DMS53 (cell line): ENCODE measurements around the gene RRP8.

Source experiments
- DNase-seq: peaks from one replicate; lab custom pipeline; 2025; lab: John Stamatoyannopoulos, UW

RRP8 gene

DNA sequence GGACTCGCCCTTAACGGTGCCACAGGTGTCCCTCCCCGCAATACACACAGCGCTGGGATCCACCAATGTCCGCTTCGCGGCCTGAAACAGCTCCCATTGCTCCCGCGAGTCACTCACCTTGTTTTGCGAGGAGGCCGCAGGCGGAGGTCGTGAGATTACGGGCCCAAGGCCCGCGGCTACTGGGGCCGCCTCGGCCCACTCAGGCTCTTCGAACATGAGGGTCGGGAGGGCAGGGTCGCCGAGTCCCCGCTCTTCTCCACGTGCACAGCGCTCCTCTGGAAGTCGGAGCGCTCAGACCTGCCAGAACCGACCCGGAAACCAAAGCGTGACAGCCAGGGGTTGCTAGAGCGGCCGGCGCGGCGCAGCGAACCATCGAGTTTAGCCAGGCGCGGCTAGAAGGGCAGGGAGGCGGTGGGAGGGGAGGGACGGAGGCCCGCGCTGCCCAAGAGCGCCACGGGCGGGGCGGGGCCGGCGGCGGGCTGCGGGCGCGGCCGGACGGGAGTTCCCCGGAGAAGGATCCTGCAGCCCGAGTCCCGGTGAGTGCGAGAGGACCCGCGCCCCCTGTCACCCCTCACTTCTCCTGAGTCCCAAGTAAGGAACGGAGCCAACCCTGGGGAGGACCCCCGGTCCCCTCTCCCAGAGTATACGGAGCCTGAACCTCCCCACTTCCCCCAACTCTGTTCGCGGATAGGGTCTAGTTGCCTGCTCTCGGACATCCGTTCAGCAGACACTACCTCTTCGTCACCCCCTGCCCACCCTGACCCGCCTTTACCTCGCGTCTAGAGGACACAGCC, at the start of gene RRP8, which contains the start of gene ILK:
Gene RRP8, minus strand, starts transcription at position 330 of the 794 bp plus-strand sequence. Its CDS starts 114 bp downstream, at position 216.
Gene ILK, plus strand, starts transcription at position 488 of the 794 bp plus-strand sequence. CDS start 498 bp downstream, outside the sequence.
- DNase-seq = peak; percentile 96

DNA sequence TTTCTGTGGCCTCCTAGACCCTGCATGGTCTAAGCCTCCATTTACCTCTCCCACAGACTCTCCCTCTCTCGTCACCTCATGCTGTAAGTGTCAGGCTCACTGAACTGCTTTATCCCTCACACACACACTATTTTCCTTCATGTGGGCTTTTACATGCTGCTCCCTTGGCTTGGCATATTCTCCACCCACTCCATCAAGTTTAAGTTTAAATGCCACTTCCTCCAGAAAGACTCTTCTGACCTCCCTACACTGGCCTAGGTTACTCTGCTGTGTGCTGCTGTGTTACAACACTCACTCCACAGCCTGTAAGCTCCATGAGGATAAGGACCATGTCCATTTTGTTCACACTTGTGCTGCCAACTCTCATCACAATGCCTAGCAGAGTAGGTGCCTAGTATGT, 49.7 kb upstream of the RRP8 start:
- no peak for DNase-seq

DNA sequence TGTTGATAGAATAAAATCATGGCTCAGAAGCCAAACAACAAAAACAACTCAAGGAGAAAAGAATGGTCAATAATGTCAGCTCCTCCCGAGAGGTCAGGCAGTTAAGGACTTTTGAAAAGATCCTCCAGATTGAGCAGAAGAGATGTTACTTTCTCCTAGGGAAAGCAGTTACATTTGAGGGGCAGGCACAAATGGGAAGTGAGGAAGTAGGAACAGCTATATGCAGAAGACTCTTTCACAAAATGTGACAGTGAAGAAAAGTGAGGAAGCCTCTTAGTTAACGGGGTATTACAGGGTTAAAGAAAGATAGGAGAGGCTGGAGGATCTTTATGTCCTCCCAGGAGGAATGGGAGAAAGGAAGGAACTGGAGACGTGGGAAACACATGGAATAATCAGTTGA, 48.8 kb upstream of the RRP8 start:
- DNase-seq = no peak

DNA sequence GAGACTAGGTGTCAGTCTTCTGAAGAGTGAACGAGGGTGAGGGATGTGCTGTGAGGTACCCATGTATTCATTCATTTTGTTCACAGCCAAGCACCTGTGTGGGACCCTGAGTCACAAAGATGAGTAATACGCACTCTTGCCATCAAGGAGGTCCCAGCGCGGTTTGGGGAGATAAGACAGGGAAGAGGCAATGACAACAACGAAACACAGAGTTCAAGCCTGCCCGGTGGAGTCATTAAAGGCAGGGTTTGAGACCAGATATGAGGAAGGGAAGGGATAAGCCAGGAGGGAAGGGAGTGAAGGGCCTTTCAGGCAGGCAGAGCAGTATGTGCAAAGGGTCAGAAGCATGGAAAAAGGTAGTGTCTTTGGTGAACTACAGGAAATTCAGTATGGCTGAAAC, 47.6 kb upstream of the RRP8 start:
- DNase-seq = no peak

DNA sequence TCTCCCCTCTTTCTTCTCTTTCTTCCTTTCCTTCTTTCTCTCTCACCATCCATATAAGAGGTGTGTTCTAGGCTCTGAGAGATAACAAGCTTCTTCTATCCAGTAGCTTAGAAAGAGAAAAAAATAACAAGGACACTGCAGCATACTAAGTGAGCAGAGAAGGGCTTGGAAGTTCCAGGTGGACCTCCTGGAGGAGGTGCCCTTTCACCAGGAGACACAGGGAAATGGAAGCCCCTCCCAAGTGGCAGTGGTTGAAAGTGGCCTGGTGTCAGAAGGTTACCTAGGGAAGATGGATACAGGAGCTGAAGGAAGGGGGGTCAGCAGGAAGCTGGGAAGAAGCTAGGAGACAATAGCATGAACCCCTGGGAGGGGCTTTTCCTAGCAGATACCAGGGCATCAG, 46.7 kb upstream of the RRP8 start:
- DNase-seq = no peak

DNA sequence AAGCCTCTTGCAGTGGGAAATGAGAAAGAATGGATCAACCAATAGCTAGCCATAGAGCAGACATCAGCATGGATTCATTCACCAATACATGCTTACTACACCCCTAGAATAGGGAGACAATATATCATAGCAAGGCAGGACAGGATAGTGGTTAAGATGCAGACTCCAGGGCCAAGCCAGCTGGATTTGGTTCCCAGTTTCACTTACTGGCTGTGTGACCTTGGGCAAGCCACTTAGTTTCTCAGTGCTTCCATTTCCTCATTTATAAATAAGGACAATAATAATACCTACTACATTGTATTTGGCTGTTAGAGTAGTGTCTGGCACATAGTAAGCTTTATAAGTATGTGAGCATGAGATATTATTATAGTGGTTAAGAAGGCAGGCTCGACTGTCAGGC, 45.1 kb upstream of the RRP8 start:
- DNase-seq = no peak

DNA sequence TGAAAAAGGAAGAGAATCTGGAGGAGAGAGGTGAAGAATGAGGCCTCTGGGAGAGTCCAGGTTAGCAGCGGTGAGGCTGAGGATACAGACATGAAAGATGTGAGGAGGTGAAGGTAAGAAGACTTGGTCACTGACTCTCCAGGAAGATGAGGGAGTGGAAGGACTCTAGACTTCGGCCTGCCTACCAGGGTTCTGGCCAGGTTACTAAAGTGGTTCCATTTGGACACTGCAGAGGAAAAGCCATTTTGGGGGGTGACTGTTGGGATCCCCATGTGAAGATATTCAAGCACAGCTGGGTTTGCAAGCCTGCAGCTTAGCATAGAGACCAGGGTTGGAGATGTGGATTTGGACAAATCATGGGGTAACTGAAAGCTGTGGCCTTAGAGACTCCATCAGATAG, 44.4 kb upstream of the RRP8 start:
- no peak for DNase-seq

DNA sequence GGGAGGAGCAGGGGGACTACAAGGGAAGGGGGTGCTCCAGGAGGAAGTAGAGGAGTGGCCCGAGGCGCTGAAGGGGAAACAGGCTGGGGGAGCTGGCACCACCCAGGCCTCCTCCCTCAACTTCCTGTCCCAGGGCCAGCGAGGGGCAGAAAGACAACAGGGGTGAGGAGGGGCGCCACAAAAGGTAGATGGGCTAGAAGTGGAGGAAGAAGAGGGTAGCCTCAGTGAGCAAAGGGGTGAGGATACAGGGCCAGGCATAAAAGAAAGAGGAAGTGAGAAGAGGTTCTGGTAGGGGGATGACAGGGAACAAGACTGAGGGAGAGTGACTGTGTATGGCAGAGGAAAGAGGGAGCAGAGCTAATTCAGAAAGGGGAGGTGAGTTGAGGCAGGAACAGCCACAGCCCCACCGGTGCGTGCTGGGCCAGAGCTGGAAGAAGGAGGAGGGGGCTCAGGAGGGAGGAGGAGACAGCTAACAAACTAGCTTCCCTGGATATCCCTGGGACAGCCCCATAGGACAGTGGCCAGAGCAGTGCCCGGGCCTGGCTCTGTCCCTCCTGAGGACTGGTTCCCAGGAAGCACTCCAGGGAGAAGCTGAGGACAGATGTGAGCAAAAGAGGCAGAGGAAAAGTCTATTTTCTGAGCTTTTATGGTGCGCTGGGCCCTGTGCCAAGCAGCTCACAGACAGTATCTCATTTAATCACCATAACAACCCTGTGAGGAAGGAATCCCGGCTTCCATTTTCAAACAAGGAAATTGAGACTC, 43.7 kb upstream of the RRP8 start:
- no peak for DNase-seq

DNA sequence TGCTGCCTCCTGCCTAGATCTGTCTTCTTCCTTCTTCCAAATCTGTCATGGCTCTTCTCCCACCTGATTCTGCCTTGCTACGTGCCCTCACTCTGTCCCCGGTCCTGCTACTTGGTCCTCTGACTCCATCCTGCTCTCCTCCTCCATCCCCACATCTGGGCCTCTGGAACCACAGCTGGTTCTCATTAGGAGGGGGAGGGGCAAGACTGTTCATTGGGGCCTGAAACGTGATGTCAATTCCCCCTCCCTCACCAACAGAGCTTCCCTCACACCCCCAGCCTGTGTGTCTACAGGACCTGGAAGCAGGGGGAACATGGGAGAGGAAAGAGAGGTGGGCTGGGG, 43.1 kb upstream of the RRP8 start:
- no peak for DNase-seq

DNA sequence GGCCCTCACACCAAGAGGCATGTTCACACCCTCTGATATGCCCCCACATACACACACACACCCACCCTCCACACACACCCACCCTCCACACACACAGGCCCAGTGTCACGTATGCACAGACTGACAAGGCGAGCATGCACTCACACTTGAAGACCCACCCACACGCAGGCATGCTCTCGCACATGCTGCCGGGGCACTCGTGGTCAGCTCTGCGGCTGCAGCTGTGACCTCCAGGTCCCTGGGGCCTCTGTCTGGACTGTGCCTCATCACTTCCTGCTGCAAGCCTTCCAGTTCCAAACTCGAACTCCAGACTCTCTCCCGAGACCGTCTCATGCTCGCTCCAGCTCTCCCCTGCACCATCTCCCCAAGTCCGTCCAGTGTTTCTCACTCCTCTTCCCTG, 42.7 kb upstream of the RRP8 start:
- DNase-seq = no peak

DNA sequence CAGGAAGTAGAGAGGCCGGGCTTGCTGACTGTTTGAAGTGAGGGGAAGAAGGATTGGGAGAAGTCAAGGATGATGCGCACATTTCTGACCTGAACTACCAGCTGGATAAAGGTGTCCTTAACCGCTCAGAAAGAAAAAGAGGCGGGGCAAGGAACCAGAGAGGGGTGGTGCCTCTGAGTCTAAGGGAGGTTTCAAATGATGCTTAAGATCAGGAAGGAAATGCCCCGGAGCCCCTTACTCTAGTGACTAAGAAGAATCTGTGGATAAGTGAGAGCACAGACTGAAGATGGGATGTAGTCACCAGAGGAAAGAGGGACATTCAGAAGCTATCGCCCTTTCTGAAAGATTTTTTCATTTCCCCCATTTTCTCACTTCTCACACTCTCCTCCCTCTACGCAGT, 39.5 kb upstream of the RRP8 start:
- DNase-seq = no peak

DNA sequence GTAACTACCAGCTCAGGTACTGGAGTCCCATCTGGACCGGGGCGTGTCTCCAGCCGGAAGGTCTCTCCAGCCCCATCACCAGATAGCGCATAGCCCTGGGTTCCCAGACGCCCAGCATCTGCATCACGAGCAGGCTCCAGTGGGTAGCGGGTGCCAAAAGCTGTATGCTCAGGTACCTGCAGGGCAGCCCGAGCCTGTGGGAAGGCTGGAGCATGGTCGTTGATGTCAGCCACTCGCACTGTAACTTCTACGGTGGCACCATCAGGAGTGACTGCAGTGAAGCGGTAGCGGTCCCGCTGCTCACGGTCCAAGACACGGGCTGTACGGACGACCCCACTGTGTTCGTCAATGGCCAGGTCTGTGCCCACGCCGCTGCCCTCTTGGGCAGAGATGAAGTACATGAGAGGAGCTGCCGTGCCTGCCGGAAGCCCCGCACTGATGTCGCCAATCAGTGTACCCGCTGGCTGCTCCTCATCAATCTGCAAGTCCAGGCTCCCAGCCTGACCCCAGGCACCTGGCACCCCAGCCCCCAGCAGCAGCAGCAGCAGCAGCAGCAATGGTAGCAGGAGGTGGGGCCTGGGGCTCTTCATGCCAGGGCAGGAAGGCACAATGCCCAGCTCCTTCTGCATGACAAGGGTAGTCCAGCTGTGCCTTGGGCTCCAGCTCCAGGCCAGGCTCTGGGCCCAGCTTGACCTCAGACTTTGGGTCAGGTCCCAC, 37.7 kb upstream of the RRP8 start:
- DNase-seq = no peak

DNA sequence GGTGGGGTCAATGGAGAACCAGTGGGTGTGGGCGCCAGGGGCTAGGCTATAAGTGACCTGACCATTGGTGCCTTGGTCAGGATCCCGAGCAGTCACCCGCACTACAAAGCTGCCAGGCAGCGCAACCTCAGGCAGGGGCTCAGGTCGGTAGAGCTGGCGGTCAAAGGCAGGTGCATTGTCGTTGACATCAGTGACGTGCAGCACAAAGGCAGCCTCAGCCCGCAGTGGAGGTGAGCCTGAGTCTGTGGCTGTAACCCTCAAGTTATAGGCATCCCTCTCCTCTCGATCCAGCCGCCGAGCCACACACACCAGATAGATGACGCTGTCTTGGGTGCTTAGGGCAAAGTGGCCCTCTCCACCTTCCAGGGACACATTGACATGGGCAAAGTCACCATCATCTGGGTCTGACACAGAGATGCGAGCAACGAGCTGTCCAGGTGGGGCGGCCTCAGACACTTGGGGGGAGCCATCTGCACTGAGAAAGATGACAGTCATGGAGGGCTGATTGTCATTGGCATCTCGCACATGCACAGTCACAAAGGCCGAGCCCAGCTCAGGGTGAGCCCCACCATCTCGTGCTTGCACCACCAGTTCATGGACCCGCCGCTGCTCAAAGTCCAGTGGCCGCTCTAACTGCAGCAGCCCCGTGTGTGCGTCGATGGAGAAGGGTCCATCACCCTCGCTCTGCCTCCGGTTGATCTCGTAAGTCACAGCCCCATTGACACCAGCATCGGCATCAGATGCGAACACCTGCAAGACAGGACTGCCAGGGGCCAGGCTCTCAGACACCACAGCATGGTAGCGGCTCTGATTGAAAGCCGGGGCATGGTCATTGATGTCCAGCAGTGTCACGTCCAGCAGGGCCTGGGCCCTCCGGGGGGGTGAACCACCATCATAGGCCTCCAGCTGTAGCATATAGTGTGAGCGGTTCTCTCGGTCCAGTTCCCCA, 36.9 kb upstream of the RRP8 start:
- no peak for DNase-seq

DNA sequence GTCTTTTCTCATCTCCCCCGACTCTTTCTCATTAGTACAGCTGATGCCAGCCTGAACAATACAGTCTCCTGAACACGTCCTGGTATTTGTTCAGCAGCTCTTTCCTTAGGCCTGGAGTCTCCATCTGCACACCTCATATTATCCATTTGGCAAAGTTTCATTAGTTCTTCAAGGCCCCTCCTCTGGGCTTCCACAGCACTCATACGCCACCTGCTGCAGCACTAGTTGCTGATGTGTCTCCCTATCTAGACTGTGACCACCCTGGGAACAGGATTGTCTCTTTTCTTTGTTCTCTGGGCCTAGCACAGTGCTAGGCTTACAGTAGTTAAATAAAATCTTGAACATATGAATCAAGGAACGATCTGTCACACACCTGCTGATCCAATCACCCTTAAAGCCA, 35.0 kb upstream of the RRP8 start:
- DNase-seq = no peak

DNA sequence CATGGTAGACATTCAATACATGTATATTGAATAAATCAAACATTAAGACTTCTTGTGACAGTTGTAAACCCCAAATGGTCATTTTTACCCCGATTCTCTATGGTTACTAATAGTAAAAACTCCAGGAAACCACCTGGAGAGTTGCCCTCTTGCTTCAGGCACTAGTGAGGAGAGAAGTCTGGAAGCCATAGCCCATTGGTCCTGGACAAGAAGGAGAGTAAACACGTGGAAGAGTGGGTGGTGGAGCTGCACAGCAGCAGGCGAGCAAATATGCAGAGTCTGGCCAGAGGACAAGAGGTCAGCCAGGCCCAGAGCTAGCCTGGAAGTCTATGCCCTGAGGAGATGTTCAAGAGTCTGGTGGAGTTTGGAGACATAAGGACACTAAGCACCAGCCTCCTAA, 34.5 kb upstream of the RRP8 start:
- peak; percentile 18 for DNase-seq

DNA sequence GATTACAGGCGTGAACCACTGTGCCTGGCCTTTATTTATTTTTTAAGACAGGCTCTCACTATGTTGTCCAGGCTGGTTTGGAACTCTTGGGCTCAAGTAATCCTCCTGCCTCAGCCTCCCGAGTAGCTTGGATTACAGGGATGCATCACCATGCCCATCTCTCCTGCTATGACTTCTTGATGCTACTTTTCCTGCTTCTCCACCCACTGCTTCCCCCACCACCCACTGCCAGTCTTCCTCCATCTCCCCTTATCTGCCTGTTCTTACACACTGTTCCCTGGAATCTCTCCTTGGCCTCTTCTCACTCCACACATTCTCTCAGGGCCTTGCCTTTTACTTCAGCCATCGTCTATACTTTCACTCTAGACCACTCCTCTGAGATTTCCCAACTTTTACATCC, 33.1 kb upstream of the RRP8 start:
- DNase-seq = no peak

DNA sequence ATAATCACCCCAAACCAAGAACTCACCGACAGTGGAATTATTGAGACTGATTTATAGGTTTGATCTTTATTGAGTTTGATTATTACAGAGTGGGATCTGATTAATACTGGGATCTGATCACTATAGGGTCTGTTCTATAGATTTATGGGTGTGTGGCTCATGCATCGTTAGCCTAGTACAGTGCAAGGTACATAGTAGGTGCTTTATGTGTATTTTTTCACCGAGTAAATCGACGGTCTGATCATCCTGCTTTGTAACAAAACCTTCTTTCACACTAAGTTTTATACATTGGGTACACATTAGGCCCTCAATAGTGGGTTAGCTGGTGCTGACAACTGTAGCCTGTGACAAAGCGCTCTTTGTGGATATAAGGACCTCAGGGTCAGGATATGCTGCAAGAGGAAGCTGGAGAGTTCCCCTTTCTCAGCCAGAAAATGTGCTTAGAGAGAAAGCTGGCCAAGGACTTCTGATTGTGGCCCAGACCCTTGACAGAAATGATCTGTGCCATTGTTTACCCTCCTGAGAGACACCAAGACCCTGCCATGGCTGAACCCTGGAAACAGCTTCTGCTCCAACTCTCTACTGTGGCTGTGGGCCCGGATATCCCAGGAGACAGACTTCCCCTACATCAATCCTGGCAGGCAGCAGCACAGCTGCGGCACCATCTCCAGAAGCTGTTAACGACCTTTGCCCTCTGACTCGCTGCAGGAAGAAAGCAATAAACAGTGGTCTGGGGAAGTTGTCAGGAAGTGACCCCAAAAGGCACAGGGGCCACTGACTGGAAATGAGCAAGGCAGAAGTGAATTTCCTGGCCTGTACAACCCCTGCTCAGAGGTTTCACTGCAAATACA, 31.9 kb upstream of the RRP8 start:
- peak; percentile 36 for DNase-seq

DNA sequence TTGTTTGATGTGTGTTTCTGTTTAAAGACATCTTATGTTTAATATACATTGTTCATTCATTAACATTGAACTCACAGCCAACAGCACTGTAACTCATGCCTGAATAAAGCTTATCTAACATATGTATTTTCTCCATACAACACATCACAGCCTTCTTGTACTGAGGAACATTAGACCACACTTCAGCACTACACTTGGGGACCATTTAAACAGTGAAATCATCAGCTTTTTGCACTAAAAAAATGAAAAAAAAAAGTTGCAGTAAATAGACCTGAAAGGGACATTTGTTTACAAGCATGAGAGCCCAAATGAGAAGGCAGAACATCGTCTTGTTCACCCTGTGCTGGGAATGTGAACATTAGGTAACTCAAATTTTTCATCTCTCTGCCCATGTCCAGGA, 31.1 kb upstream of the RRP8 start:
- DNase-seq = no peak

DNA sequence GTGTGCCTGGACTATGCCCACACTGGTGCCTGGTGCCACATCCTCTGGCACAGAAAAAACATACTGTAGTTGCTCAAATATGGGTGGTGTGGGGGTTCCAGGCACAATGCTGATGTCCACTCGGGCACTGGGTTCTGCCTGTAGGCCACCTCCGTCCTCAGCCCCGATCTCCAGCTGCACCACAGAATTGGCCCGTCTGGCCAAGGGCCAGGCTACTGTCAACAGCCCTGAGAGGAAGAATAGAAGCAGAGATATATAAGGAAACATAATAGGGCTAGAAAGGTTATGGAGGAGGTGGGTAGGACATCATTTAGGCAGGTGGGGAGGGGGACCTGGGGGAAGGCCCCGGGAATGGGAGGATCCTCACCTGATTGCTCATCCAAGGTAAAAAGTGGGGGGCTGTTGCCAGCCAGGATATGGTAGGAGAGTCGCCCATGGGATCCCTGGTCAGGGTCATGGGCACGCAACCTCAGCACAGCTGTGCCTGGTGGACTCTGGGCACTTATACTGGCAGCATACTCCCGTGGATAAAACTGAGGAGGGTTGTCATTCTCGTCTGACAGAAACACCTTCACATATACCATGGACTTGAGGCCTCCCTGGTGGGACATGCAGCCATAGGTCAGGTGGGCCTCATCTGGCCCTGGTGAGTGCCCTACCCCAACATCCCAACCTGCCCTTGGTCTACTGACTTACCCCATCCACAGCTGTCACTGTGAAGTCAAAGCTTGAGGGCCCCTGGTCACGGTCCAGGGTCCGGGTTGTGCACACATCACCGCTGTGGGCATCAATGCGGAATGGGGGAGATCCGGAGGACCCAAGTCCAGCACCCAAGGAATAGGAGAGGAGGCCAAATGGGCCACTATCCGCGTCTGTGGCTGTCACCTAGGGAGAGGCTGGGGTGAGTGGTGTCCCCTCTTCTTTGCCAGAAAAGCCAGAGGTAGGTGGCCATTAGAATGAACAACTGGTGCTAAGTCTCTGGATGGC, 30.3 kb upstream of the RRP8 start:
- no peak for DNase-seq
